ENCODE data around the gene DHCR7.

DNA sequence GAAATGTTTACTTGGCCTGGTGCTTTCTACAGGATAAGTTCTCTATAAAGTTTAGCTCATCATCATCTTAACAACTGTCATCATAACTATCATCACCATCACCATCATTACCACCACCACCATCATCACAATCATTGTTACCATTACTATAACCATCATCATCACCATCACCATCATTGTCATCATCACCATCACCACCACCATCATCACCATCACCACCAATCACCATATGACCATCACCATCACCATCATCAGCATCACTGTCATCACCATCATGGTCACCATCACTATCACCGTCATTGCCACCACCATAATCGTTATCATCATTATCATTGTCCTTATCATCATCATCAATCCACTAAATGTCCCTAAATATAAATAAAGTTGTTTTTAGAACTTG, 54.9 kb downstream of the DHCR7 start:
- TF ChIP-seq EP300 (IDR thresholded peaks at IDR 0.05), result no peak
- TF ChIP-seq, protein P1, sequence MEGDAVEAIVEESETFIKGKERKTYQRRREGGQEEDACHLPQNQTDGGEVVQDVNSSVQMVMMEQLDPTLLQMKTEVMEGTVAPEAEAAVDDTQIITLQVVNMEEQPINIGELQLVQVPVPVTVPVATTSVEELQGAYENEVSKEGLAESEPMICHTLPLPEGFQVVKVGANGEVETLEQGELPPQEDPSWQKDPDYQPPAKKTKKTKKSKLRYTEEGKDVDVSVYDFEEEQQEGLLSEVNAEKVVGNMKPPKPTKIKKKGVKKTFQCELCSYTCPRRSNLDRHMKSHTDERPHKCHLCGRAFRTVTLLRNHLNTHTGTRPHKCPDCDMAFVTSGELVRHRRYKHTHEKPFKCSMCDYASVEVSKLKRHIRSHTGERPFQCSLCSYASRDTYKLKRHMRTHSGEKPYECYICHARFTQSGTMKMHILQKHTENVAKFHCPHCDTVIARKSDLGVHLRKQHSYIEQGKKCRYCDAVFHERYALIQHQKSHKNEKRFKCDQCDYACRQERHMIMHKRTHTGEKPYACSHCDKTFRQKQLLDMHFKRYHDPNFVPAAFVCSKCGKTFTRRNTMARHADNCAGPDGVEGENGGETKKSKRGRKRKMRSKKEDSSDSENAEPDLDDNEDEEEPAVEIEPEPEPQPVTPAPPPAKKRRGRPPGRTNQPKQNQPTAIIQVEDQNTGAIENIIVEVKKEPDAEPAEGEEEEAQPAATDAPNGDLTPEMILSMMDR (IDR thresholded peaks at IDR 0.05), result no peak

Data from upper lobe of left lung (tissue), 4 donors.